Neural progenitor cell (in vitro differentiated cells): ENCODE measurements around the gene RECK.

Experiments used
- EZH2 ChIP-seq: fragments of 200-600 bp; sonication (generic); IDR thresholded peaks from 2 replicates; pipeline ENCODE4 v1.6.1; 2017; ENCODE audit warnings: antibody characterized with exemption, mild to moderate bottlenecking, moderate library complexity
- EZH2phosphoT487 ChIP-seq: fragments of 200-600 bp; sonication (generic); IDR thresholded peaks from 2 replicates; pipeline ENCODE4 v1.6.1; 2017; ENCODE audit warnings: antibody characterized with exemption
- TF ChIP-seq, protein P1 (sequence below): fragments of 200-600 bp; sonication (generic); IDR thresholded peaks from 2 replicates; pipeline ENCODE4 v1.5.1; 2017; ENCODE audit warnings: antibody characterized with exemption, mild to moderate bottlenecking

GRCh38 chr9:36031774-36032555, 4.7 kb upstream of the RECK start:
- TF ChIP-seq, protein P1, sequence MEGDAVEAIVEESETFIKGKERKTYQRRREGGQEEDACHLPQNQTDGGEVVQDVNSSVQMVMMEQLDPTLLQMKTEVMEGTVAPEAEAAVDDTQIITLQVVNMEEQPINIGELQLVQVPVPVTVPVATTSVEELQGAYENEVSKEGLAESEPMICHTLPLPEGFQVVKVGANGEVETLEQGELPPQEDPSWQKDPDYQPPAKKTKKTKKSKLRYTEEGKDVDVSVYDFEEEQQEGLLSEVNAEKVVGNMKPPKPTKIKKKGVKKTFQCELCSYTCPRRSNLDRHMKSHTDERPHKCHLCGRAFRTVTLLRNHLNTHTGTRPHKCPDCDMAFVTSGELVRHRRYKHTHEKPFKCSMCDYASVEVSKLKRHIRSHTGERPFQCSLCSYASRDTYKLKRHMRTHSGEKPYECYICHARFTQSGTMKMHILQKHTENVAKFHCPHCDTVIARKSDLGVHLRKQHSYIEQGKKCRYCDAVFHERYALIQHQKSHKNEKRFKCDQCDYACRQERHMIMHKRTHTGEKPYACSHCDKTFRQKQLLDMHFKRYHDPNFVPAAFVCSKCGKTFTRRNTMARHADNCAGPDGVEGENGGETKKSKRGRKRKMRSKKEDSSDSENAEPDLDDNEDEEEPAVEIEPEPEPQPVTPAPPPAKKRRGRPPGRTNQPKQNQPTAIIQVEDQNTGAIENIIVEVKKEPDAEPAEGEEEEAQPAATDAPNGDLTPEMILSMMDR, result no peak
- TF ChIP-seq EZH2 (no peak), EZH2phosphoT487 (no peak)
